Neutrophil (primary cell): Measurements from ENCODE around the gene ZFAND3.

Experiments
- H3K27ac ChIP-seq: fragments of 200-600 bp; sonication (generic); 2 replicates; pipeline ENCODE4 v1.5.1; 2016; ENCODE audit warnings: mild to moderate bottlenecking, moderate library complexity
- H3K27me3 ChIP-seq: fragments of 200-600 bp; sonication (generic); 2 replicates; pipeline ENCODE4 v1.6.0; 2016; ENCODE audit warnings: mild to moderate bottlenecking
- H3K36me3 ChIP-seq: fragments of 200-600 bp; sonication (generic); 2 replicates; pipeline ENCODE4 v1.5.1; 2017
- H3K4me1 ChIP-seq, 2 experiments: fragments of 200-600 bp in 1 of 2; sonication (generic) in 1 of 2; 1 replicate in 1 of 2; 2 replicates in 1 of 2; pipeline versions ENCODE4 v1.5.1 to v1.6.1; 2013 to 2016; ENCODE audit warnings: low read depth in 1 of 2, low read length in 1 of 2, mild to moderate bottlenecking in 1 of 2, moderate library complexity in 1 of 2; ENCODE audit not compliant: control insufficient read depth in 1 of 2, insufficient read depth in 1 of 2
- H3K4me3 ChIP-seq, 2 experiments: fragments of 200-600 bp in 1 of 2; sonication (generic) in 1 of 2; 1 replicate in 1 of 2; 2 replicates in 1 of 2; pipeline ENCODE4 v1.5.1; 2013 to 2016; ENCODE audit warnings: low read depth in 1 of 2, low read length in 1 of 2, mild to moderate bottlenecking in 1 of 2, moderate library complexity in 1 of 2
- H3K9me3 ChIP-seq: fragments of 200-600 bp; sonication (generic); 2 replicates; pipeline ENCODE4 v1.5.1; 2016
- CTCF ChIP-seq: fragments of 200-600 bp; sonication (generic); IDR thresholded peaks from 2 replicates; pipeline ENCODE4 v1.5.1; 2016; ENCODE audit warnings: antibody characterized with exemption

ZFAND3 gene

GRCh38 chr6:37824170-37824569, 4.6 kb downstream of the ZFAND3 start:
- Histone ChIP-seq H3K4me1 (peaks cover 60 to 80% of the 10 kb centered on the region in 2 experiments), H3K9me3 (no peaks in the 10 kb centered on the region), H3K36me3 (no peaks in the 10 kb centered on the region), H3K4me3 (no peak overlapping the region), H3K27ac (no peak overlapping the region), H3K27me3 (no peaks in the 10 kb centered on the region)
- TF ChIP-seq CTCF = no peak

- Histone ChIP-seq H3K9me3 (no peaks in the 10 kb centered on the region), H3K36me3 (no peaks in the 10 kb centered on the region), H3K4me1 (peaks cover 50 to 68% of the 10 kb centered on the region in 2 experiments), H3K4me3 (no peak overlapping the region), H3K27me3 (no peaks in the 10 kb centered on the region), H3K27ac (peak overlapping the region; percentile 45)
- TF ChIP-seq CTCF = no peak
Measured at GRCh38 chr6:37826188-37826587, 6.7 kb downstream of the ZFAND3 start.

DNA sequence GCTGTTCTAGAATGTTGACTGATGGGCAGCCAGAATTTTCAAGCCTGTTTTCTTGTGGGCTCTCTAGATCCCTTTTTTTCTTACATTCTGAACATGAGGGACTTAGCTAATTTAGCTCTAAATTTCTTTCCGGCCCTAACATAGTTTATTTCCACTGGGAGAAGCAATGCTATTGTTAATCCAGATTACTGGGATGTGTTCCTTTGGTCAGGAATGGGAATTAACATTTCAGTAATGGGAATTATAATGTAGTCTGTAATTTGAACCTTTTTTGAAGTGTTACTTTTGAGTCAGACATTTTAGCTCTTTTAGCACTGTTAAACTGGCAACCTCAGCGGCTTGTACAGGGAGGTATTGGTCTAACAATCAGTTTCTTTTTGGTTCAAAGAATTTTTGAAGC, 7.5 kb downstream of the ZFAND3 start:
- H3K9me3 ChIP-seq = no peaks in the 10 kb centered on the region
- peak overlapping the region; percentile 45 for H3K27ac ChIP-seq
- H3K4me1 ChIP-seq = peaks cover 41 to 60% of the 10 kb centered on the region in 2 experiments

GRCh38 chr6:37827603-37828265, 8.2 kb downstream of the ZFAND3 start:
- no peaks in the 10 kb centered on the region for H3K36me3 ChIP-seq
- no peak overlapping the region for H3K4me3 ChIP-seq
- TF ChIP-seq CTCF = no peak
- H3K27me3 ChIP-seq = no peaks in the 10 kb centered on the region
- H3K4me1 ChIP-seq = peaks cover 34 to 53% of the 10 kb centered on the region in 2 experiments
- peak overlapping the region; percentile 45 for H3K27ac ChIP-seq
- no peaks in the 10 kb centered on the region for H3K9me3 ChIP-seq

More for the DNA sequence above, 7.5 kb downstream of the ZFAND3 start:
- no peaks in the 10 kb centered on the region for H3K27me3 ChIP-seq
- H3K36me3 ChIP-seq = no peaks in the 10 kb centered on the region
- no peak overlapping the region for H3K4me3 ChIP-seq
- TF ChIP-seq CTCF = no peak

DNA sequence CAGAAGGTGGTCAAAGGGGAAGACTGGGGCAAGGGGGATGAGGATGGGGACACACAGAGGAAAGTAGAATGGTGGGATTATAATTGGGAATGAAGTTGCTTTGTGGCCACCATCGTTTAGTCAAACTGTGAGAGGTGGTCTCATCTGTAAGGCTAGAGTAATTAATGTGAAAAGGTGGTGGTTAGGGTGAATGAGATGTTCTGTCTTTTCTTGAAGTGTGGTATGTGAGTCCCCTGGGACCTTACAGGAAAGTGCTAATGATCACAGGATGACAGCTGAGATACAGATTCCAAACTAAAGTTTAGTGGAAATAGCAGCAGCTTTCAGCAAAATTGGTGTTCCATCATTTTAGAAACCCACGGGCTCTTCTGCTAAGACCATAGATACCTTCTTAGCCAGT, 10.7 kb downstream of the ZFAND3 start:
- no peaks in the 10 kb centered on the region for H3K27me3 ChIP-seq
- no peak overlapping the region for H3K4me3 ChIP-seq
- H3K9me3 ChIP-seq = no peaks in the 10 kb centered on the region
- H3K4me1 ChIP-seq = peaks cover 25 to 38% of the 10 kb centered on the region in 2 experiments
- H3K27ac ChIP-seq = no peak overlapping the region
- TF ChIP-seq CTCF = no peak
- H3K36me3 ChIP-seq = no peaks in the 10 kb centered on the region
